ENCODE data around the gene APC2.

Gene APC2

DNA sequence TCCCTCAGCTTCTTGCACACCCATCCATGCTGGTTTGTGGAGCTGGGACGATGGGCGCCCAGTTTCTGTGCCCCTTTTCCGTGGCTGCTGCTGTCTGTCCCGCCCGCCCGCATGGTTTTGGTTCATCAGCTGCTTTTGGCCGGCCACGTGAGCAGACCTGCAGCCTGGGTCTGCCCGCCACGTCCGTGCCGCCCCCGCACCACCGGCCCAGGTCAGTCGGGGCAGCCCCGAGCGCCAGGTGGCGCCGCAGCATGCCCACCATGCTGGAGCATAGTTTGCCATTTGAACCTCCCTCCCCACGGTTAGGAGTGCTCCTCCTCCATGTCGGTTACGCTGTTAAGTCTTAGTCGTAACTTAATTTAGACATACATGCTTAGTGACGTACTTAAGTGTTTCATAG lies 27.0 kb upstream of the APC2 start:
- no peaks in the 10 kb centered on the region for H3K4me1 ChIP-seq (ENCODE audit: low read length)
- H3K9me3 ChIP-seq (ENCODE audit: insufficient read depth, low read length), result no peaks in the 10 kb centered on the region
- H3K27ac ChIP-seq (ENCODE audit: low read length), result no peak overlapping the region
- H3K36me3 ChIP-seq (replicated peaks; ENCODE audit: low read depth, low read length), result peaks cover 88% of the 10 kb centered on the region
- no peak overlapping the region for H3K4me2 ChIP-seq (ENCODE audit: low read length)
- no peak overlapping the region for H3K9ac ChIP-seq (ENCODE audit: low read length)
- TF ChIP-seq, protein P1, sequence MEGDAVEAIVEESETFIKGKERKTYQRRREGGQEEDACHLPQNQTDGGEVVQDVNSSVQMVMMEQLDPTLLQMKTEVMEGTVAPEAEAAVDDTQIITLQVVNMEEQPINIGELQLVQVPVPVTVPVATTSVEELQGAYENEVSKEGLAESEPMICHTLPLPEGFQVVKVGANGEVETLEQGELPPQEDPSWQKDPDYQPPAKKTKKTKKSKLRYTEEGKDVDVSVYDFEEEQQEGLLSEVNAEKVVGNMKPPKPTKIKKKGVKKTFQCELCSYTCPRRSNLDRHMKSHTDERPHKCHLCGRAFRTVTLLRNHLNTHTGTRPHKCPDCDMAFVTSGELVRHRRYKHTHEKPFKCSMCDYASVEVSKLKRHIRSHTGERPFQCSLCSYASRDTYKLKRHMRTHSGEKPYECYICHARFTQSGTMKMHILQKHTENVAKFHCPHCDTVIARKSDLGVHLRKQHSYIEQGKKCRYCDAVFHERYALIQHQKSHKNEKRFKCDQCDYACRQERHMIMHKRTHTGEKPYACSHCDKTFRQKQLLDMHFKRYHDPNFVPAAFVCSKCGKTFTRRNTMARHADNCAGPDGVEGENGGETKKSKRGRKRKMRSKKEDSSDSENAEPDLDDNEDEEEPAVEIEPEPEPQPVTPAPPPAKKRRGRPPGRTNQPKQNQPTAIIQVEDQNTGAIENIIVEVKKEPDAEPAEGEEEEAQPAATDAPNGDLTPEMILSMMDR (IDR thresholded peaks at IDR 0.05; ENCODE audit: low read depth, low read length), result no peak
- no peak for TF ChIP-seq EZH2phosphoT487 (IDR thresholded peaks at IDR 0.05; ENCODE audit: low read depth)
- no peak overlapping the region for H2AFZ ChIP-seq (ENCODE audit: low read depth, low read length)
- no peak overlapping the region for H3K4me3 ChIP-seq (ENCODE audit: low read length)
- H4K20me1 ChIP-seq (ENCODE audit: insufficient read depth, low read length), result peaks cover 85% of the 10 kb centered on the region
- H3K27me3 ChIP-seq (ENCODE audit: low read depth, low read length), result no peaks in the 10 kb centered on the region
- H3K79me2 ChIP-seq (ENCODE audit: low read length), result peaks cover 98% of the 10 kb centered on the region

- no peak overlapping the region for H3K9ac ChIP-seq (ENCODE audit: low read length)
Measured at GRCh38 chr19:1423436-1424191, 26.3 kb upstream of the APC2 start.

GRCh38 chr19:1424192-1424955 lies 25.5 kb upstream of the APC2 start:
- H3K4me3 ChIP-seq (ENCODE audit: low read length), result no peak overlapping the region
- no peak for TF ChIP-seq EZH2phosphoT487 (IDR thresholded peaks at IDR 0.05; ENCODE audit: low read depth)
- TF ChIP-seq, protein P1 (IDR thresholded peaks at IDR 0.05; ENCODE audit: low read depth, low read length), result no peak
- H3K79me2 ChIP-seq (ENCODE audit: low read length), result peaks cover 96% of the 10 kb centered on the region
- H3K4me1 ChIP-seq (ENCODE audit: low read length), result no peaks in the 10 kb centered on the region
- no peaks in the 10 kb centered on the region for H3K27me3 ChIP-seq (ENCODE audit: low read depth, low read length)
- no peak overlapping the region for H3K9ac ChIP-seq (ENCODE audit: low read length)
- H3K9me3 ChIP-seq (ENCODE audit: insufficient read depth, low read length), result no peaks in the 10 kb centered on the region
- H3K36me3 ChIP-seq (replicated peaks; ENCODE audit: low read depth, low read length), result peaks cover 89% of the 10 kb centered on the region
- no peak overlapping the region for H2AFZ ChIP-seq (ENCODE audit: low read depth, low read length)
- no peak overlapping the region for H3K4me2 ChIP-seq (ENCODE audit: low read length)
- H3K27ac ChIP-seq (ENCODE audit: low read length), result no peak overlapping the region
- peaks cover 77% of the 10 kb centered on the region for H4K20me1 ChIP-seq (ENCODE audit: insufficient read depth, low read length)

More at GRCh38 chr19:1423436-1424191, 26.3 kb upstream of the APC2 start:
- Histone ChIP-seq H4K20me1 (ENCODE audit: insufficient read depth, low read length) (peaks cover 79% of the 10 kb centered on the region), H3K4me3 (ENCODE audit: low read length) (no peak overlapping the region), H2AFZ (ENCODE audit: low read depth, low read length) (no peak overlapping the region), H3K27ac (ENCODE audit: low read length) (no peak overlapping the region), H3K4me1 (ENCODE audit: low read length) (no peaks in the 10 kb centered on the region), H3K79me2 (ENCODE audit: low read length) (peaks cover 96% of the 10 kb centered on the region), H3K9me3 (ENCODE audit: insufficient read depth, low read length) (no peaks in the 10 kb centered on the region), H3K36me3 (replicated peaks; ENCODE audit: low read depth, low read length) (peaks cover 89% of the 10 kb centered on the region), H3K4me2 (ENCODE audit: low read length) (no peak overlapping the region), H3K27me3 (ENCODE audit: low read depth, low read length) (no peaks in the 10 kb centered on the region)
- TF ChIP-seq, protein P1 (IDR thresholded peaks at IDR 0.05; ENCODE audit: low read depth, low read length), result no peak
- TF ChIP-seq EZH2phosphoT487 (IDR thresholded peaks at IDR 0.05; ENCODE audit: low read depth), result no peak

DNA sequence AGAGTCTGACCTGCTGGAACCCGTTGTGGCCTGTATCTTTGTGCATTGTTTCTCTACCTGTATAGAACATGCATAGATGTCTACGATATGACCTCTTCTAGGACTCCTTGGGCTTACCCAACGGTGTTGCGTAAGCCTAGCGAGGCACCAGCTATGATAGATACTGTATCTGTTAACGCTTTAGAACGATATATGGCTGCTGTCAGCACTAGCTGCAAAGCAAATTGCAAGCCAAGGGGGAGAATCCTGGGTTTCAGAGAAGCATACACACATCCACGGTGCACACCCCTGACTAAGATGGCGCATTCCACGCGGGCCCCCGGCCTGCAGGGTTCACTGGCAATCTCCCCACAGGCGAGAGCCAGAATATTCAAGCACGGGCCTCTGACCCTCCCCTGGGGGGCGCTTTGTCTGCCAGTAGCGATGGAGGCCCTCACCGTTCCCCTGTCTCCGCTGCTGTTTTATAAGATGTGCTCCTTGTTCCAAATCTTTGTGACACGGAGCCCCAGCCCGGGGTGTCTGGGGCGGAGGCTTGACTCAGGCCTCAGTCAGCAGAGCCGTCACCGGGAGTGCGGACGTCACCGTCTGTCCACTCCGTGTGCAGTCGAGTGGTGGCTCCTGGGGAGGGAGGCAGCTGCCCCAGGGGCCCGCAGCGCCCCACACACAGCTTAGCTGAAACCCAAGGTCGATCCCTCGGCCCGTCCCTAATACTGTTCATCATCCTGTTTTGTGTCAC lies 24.7 kb upstream of the APC2 start:
- H4K20me1 ChIP-seq (ENCODE audit: insufficient read depth, low read length), result peaks cover 78% of the 10 kb centered on the region
- H3K79me2 ChIP-seq (ENCODE audit: low read length), result peaks cover 97% of the 10 kb centered on the region
- H3K27me3 ChIP-seq (ENCODE audit: low read depth, low read length), result no peaks in the 10 kb centered on the region
- no peak overlapping the region for H2AFZ ChIP-seq (ENCODE audit: low read depth, low read length)
- no peak overlapping the region for H3K9ac ChIP-seq (ENCODE audit: low read length)
- no peaks in the 10 kb centered on the region for H3K4me1 ChIP-seq (ENCODE audit: low read length)
- H3K27ac ChIP-seq (ENCODE audit: low read length), result no peak overlapping the region
- no peak overlapping the region for H3K4me3 ChIP-seq (ENCODE audit: low read length)
- no peaks in the 10 kb centered on the region for H3K9me3 ChIP-seq (ENCODE audit: insufficient read depth, low read length)
- TF ChIP-seq EZH2phosphoT487 (IDR thresholded peaks at IDR 0.05; ENCODE audit: low read depth), result no peak
- TF ChIP-seq, protein P1 (IDR thresholded peaks at IDR 0.05; ENCODE audit: low read depth, low read length), result no peak
- H3K4me2 ChIP-seq (ENCODE audit: low read length), result no peak overlapping the region
- peaks cover 94% of the 10 kb centered on the region for H3K36me3 ChIP-seq (replicated peaks; ENCODE audit: low read depth, low read length)
